GM19372 (cell line): ENCODE data around the gene HOXA3.

Source experiments
- ATAC-seq: cut with Tn5 transposase; IDR thresholded peaks from one replicate; pipeline ENCODE4 v1.9.1; 2021; ENCODE audit warnings: mild to moderate bottlenecking, low read depth, moderate library complexity; ENCODE audit not compliant: unreplicated experiment

HOXA3 gene

DNA sequence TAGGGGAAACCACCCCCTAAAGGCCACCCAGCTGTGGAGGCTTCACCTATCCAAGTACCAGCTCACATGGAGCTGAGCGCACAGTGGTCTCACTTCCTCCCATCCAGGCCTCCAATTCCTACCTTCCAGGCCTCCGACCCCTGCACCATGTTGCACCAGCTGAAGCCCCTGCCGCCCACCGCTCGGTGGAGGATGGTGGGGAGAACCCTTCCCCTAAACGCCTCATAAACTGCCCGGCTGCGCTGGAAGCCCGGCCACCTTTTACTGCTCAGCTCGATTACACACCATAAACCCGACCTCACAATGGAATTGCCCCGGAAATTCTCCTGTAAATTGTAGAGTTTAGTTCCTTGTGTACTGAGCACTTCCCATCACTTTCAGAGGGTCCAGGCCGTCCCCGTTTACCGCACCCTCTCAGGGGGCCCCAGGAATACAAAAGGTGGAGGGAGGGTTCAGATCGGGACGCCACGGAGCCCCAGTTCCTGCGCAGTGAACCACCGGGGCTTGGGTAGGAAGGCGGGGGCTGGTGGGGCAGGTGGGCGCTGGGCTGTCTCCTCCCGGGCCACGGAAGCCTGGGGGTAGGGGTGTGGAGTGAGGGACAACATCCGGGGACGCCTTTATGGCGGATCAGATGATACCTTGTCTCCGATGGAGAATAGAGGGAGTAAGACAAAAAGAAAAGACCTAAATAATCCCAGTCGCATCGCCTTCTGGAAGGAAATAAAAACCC, 5.5 kb upstream of the HOXA3 start:
- no peak for ATAC-seq

DNA sequence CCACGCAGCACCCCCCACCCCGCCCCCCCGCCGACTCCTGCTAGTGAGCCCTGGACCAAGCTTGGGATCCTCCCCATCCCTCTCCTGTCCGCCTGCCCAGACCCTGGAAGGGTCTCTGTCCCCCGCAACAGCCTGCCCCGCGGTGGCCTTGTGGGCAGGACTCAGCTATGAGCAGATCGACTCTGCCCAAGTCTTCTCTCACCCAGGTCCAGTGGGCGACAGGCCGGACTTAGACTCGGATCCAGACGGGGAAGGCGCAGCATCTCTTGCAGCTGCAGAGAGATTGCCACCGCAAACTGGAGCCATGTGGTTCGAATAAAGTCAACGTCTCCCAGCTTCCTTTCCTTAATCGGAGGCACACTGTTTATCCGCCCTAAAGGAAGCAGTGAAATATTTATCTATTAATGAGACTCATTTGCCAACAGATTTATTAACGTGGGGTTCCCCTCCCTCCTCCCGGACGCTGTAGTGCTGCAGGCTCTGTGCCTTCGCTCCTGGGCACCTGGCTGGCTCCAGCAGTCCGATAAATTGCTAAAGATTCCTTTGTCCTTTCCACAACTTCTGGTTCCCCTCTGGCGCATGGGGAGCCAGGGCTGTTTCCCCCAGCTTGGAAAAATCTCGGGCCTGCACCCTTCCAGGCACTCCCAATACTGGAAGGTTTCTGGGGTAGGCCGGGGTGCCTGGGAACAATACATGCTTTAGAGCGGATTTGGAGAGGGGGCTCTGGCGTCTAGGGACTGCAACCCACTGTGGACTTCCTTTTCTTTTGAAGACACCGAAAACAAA, 4.7 kb upstream of the HOXA3 start:
- ATAC-seq, result no peak

DNA sequence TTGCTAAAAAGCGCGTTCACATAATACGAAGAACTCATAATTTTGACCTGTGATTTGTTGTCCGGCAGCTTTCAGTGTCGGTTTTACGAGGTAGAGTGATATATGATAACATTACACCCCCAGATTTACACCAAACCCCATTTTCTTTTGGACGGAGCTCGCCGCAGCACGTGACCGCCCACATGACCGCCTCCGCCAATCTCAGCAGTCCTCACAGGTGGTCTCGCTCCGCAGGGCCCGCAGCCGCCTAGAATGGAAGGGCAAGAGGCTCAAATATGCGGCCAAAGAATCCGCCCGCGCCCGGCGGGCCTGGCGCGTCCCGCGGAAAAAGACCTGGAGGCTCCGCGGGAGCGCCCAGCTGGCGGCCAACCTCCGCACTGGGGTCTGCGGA, 4.1 kb upstream of the HOXA3 start, which contains the start of gene HOXA7:
TSS of gene HOXA7 (minus strand) at position 168 of the 391 bp plus-strand sequence. CDS start at position 38, 130 bp downstream.
- ATAC-seq, result no peak

DNA sequence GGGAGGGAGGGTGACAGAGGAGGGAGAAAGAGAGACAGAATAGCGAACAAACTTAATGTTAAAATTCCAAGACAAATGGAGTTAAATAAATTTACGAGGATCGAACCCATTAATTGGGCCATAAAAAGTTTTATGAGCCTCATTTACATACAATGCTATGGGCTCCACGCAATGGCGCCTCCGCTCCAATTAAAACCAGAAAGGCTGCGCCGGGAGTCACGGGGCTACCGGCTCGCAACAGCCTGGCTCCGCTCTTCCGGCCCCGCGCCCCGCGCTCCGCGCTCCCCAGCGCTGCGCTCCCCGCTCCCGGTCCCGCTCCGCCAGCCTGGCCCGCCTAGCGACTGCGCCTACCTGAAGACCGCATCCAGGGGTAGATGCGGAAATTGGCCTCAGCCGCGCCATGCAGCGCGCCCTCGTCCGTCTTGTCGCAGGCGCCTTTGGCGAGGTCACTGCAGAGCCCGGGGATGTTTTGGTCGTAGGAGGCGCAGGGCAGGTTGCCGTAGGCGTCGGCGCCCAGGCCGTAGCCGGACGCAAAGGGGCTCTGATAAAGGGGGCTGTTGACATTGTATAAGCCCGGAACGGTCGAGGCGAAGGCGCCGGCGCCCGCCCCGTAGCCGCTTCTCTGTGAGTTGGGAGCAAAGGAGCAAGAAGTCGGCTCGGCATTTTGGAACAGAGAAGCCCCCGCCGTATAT, 3.6 kb upstream of the HOXA3 start:
- no peak for ATAC-seq

DNA sequence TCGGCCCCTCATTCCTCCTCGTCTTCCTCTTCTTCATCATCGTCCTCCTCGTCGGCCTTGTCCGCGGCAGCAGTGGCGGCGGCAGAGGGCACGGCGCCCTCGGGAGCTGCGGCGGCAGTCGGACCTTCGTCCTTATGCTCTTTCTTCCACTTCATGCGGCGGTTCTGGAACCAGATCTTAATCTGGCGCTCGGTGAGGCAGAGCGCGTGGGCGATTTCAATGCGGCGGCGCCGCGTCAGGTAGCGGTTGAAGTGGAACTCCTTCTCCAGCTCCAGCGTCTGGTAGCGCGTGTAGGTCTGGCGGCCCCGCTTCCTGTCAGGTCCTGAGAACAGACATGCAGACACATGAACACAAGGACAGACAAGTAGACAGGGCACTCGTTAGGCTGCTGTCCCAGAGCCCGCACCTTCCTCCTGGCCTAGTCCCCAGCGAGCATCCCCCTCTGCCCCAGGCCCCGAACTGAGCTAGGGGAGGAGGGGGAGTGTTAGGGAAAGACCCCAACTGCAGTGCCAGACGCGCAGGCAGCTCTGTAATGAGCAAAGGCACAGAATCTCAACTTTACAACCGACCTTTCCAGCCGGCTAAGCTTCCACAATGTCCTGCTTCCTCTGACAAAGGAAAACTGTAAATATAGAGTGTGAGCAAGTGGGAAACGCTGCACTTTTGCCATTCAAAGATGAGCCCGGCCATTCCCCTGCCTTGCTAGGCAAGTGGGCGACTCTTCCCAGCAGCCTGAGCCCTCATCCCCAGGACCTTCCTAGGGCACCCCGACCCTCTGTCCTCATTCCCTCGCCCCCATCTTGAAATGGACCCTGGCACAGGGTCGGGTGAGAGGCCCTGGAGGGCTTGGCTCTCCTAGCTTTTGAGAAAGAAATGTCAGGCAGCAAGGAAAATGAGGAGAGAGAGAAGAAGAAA, 2.8 kb upstream of the HOXA3 start:
- no peak for ATAC-seq

DNA sequence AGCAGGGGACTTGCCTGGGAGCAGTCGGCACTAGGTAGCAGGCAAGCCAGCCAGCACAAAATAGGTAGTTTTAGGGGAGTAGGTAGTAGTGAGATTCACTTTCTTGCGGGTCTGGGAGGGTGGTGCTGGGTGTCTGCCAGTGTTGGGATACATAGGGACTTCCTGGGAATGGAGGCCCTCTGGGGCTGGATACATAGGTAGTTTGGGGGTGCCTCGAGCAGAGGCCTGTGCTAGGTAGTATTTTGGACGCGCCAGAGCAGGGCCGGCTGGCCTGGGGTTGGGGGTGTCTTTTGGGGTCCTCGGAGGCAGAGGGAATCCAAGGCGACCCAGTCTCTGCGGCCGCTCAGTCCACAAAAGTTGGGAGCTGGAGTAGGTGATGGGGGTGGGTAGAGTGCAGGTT, 2.0 kb upstream of the HOXA3 start:
- ATAC-seq, result no peak

DNA sequence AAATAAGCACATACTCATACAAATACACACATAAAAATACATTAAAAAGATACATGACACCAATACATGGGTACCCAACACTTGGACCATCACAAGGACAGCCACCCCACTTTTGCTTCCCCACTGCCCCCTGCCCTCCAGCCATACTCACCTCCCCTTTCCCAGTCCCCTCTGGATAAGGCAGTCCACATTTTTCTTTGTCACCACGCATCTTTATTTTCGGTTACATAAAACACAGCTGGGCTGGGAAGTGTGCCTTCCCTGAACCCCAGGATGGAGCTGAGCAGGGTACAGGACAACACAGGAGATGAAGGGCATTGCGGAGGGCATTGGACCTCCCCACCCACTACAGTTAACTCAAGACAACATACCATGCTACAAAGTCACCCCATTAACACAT, 1.1 kb upstream of the HOXA3 start:
- no peak for ATAC-seq

DNA sequence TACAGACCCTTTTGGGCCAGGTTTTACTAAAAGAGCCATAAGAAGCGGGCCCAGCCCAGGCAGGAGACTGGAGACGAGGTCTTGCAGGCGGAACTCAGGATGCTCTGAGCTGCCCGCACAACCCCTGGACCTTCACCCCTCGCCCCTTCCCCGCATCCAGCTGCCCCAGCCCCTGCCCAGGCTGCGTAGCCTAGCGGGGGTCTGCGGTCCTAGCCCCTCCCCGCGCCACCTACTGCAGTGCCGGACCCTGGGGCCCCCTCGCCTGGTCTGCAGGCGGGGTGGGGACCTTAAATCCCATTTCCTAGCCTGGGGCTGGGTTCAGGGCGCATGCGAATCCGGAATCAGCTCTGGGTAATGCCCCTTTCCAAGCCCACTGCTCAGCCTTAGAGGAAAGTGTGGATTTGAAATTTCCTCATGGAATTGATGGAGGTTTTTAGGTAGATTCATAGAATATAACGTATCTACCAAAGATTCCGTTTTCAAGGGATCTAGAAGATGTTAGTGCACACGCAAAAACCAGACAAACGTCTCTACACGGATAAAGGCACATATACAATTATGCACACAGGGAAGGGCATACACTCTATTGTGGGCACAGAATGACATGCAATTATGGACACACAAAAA, 546 bp upstream of the HOXA3 start:
- ATAC-seq, result no peak

DNA sequence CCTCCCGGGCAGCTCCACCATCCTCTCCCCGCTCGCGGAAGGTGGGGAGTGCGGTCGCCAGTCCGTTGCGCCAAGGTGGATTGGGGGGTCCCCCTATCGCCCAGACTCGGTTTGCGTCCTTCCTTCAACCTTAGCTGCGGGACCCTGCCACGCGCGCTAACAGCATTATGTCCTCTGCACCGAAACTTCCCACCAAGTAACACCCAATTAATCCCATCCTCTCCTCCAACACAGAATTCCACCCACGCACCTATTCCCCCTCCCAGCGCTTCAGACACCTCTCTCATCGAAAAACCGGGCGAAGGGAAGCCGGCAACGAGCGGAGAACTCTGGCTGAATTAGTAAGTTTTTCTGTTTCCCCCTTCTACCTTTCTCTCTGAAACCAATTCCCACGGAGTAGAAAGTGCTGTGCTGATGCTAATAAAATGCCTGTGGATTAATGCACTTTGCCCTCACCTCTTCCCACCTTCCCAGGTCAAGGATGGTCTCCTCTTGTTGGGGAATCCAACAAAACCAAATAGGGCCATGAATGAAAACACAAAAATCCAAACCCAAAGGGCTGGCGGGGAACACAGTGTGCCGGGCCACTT, 947 bp downstream of the HOXA3 start:
- no peak for ATAC-seq

DNA sequence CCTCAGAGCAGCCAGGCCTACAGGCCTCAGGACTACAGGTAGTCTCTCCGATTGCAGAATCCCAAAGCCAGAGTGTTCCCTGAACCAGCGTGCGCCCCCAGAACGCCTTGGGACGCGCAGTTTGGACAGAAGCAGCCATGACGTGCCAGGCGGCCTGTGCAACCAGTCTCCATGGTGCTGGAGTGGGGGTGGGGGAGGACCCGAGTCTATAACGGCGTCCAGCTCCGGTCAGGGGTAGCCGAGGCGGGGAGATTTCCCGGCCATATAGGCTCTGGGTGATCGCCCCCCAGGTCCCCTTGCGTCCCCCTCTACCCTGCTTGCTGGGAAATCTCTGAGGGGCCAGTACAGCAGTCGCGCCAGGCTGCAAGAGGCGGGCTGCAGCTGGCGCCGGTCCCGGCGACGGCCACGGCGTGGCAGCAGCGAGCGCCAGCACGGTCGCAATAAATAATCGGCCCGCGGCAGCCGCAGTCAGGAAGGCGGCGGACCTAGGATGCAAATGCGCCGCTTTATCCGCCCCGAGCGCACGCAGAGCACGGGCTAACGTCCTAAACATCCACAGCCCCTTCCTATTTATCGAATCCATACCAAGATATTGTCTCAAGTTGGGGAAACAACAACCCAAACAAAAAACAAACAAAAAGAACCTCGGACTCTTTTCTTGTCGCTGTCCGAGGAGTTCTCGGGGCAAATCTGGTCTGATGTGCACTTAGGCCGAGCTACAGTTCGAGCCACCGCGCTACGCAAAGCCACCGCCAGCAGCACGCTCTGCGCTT, 1.6 kb downstream of the HOXA3 start:
- ATAC-seq, result peak; percentile 80

DNA sequence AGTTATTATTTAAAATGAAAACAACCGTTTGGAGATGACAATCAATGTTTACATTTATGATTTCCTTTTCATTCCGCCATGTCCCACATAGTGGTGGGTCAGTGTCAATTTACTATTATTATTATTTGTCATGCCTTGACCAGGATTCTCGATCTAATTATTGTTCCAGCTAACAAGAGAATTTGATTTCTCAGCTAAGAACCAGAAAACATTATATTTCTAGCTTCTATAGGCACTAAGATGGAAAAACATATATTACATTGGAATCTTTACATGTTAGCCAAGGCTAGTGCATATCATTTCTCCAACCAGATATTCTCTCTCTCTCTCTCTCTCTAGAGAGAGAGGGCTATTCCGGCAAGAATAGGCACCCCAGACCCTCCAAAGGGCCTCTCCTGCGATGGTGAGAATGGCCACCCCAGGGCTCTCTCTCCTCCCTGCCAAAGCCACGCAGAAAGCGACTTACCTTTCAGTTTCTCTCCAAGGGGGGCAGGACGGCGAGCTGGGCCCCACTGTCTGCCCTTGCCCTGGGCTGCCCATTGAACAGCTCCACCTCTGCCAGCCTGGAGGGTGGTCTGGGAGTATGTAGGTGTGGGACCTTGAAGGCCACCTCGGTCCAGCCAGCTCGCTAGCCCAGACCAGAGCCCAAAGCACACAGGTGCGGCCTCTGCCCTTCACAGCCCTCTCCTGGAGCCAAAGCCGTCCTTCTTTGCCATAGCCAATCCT, 2.4 kb downstream of the HOXA3 start:
- no peak for ATAC-seq

DNA sequence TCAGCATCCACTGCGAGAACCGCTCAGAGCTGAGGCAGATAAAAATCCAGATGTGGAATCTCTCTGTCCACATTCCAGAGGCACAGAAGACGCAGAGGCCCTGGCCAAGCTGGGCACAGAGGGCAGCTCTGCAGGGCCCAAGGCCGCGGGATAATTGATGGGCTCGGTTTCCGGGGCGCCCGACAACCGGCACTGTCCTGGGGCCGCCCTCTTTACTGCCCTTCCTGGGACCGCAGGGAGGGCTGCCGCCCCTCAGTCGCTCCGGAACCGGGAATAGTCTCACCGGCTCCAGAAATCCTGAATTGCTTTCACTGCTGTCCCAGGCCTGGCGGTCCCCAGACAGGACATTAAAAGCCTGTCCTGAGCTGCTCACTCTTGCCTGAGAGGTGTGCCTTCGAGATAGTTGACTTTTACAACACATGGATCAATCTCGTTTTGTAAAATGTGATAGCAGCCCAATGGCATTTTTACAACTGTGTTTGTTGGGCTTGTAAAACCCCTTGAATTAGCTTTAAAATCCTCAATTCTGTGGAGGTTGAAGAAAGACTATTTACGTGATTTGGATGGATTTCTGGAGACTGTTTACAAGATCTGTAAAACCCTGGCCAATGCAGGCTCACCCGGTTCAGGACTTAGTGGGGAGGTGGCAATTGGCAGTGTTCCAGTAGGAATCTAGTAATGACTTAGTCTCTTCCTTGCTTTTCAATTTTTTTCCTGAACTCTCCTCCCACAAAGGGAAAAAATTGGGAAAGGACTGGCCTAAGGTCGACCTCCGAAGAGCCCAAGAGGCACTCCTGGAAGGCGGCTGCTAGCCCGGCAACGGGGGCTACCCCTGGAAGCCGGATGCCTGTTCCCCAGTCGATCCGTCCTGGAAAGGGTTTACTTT, 3.4 kb downstream of the HOXA3 start:
- no peak for ATAC-seq

DNA sequence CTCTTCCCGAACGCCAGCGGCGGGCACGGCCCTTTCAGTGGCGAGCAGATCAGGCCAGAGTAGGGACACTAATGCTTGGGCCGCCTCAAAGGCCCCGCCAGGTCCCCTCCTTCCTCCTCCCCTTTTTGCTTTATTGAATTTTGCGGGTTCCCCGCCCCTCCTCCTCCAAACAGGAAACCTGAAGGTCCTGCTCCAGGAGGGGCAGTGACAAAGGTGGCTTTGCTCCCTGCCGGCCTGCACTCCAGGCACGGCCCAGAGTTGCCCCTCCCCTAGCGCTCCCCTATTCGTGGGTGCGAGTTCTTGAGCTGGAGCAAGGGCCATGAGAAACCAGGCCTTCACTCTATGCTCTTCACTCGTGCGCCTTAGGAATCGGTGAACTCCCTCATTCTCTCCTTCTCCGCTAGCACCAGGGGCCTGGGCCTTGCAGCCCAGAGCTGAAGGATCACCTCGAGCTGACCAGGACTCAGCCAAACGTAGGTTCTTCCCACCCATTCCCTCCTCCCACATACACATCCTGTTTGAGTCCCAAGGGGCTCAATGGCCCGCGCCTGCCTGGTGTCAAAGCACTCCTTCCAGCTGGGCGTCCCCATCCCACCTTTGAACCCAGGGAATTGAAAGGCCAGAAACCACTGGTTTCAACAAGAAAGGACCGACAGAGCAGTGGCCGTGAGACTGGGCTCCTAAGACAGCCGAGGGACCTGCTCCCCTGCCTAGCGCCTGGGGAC, 4.2 kb downstream of the HOXA3 start:
- ATAC-seq, result no peak

DNA sequence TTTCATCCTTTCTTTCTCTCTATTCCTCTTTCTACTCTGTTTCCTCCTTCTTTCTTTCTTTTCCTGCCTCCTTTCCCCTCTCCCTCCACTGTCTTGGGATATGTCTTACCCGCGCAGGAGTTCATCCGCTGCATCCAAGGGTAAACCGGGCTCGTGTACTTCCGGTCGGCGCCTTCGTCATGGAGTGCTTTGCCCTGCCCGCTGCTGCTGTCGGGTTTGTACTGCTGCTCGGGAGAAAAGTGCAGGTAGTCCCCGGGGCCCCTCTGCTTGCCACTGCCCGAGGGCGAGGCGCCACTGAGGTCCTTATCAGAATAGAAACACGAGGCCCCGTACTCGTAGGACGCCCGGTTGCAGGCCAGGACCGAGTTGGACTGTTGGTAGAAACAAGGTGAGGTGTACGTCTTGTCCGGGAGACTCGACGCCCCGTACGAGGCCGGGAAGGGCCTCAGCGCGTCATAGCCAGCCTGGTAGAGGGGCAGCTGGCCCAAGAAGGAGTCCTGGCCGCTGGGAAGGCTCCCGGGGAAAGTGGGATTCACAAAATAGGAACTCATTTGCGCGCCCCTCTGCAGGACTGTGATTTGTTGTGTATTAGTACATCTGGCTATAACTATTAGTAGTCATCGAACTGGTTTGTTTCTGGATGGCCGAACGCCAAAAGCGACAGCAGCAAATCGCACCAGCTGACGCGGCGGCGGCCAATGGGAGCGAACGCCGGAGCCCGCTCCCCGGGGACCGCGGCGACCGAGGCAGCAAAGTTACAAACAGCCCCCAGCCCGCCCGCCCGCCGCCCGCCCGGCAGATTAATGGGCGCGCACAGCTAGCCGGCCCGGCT, 5.0 kb downstream of the HOXA3 start, which contains the start of gene HOXA6:
TSS of gene HOXA6 (minus strand) at position 576 of the 832 bp plus-strand sequence. CDS start at position 551, 25 bp downstream.
- ATAC-seq, result no peak

DNA sequence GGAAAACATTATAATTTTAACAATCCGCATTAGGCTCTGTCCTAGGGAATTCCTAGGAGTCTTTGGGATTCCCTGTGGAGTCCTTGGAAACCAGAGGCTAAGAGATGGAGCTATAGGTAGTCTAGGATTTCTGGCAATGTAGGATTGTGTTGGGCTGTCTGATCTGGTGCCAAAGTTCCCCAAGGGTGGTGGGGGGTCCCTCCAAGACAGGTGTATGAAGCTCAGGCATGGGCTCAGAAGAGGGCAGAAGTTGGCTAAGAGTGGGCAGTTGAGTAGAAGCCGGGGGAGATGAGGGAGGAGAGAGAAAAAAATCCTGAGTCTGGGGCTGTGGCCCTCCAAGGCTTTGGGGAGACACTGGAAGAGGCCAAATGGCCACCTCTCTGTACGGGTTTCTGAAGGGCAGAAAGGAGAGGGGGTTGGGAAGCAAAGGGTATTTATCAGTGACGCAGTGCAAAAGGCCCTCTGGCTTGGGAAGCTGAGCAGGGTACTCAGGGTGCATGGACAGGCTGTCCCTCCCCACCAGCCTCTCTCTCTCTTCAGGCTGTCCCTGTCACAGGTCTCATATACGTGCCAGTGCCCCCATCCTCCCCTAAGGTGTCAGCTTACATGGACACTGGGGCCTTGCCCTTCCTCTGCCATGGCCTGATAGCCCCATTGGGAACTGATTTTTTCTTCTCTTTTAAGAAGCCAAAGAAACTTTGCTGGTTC, 5.7 kb downstream of the HOXA3 start:
- ATAC-seq, result no peak
